ENCODE results near the gene DUSP7. TPM values are rescaled to one million over a fixed set of nuclear protein-coding genes. Genes with fewer than 3 reads are reported as not detected.

The DUSP7 gene
- total RNA-seq, 4 donors from 2014 or later, result 14.0 to 39.7 (median 26.3) TPM

DNA sequence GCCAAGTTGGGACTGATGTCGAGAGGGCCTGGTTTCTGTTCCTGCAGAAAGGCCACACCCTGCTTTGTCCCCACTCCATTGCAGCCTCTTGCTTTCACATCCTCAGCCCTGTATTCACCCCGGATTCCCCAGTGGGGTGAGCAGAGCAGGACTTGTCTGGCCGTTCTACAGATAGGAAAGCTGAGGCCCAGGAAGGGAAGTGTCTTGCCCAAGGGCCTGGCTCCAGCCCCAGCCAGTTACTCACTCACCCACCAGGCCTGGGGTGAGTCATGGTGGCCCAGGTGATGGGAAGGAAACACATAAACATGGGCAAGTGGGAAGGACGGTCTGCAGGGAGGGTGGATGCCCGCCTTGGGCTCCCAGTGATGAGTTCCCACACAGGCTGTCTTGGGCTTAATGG, 6.1 kb upstream of the DUSP7 start:
- DNase-seq (peak in 1 of 2 donors; percentile 61), ATAC-seq (peak; percentile 23 to 38)
- Histone ChIP-seq H3K9me3 (no peaks in the 10 kb centered on the region), H3K4me1 (peaks cover 4 to 9% of the 10 kb centered on the region in 2 donors), H3K27me3 (no peaks in the 10 kb centered on the region), H3K36me3 (no peaks in the 10 kb centered on the region), H3K4me3 (no peak overlapping the region), H3K27ac (no peak overlapping the region)
- intact Hi-C loops (cut with DNase I; ENCODE audit: low total_unique reads) (no loop called here), in situ Hi-C loops (cut with MboI; ENCODE audit: low sequenced_read_pairs in 4 of 4) (no loop called here)
- TF ChIP-seq, protein P1, sequence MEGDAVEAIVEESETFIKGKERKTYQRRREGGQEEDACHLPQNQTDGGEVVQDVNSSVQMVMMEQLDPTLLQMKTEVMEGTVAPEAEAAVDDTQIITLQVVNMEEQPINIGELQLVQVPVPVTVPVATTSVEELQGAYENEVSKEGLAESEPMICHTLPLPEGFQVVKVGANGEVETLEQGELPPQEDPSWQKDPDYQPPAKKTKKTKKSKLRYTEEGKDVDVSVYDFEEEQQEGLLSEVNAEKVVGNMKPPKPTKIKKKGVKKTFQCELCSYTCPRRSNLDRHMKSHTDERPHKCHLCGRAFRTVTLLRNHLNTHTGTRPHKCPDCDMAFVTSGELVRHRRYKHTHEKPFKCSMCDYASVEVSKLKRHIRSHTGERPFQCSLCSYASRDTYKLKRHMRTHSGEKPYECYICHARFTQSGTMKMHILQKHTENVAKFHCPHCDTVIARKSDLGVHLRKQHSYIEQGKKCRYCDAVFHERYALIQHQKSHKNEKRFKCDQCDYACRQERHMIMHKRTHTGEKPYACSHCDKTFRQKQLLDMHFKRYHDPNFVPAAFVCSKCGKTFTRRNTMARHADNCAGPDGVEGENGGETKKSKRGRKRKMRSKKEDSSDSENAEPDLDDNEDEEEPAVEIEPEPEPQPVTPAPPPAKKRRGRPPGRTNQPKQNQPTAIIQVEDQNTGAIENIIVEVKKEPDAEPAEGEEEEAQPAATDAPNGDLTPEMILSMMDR (IDR thresholded peaks at IDR 0.05 in 4 of 5, conservative IDR thresholded peaks at IDR 0.05 in 1 of 5), result no peak
- TF ChIP-seq POLR2A (IDR thresholded peaks at IDR 0.05), result no peak

DNA sequence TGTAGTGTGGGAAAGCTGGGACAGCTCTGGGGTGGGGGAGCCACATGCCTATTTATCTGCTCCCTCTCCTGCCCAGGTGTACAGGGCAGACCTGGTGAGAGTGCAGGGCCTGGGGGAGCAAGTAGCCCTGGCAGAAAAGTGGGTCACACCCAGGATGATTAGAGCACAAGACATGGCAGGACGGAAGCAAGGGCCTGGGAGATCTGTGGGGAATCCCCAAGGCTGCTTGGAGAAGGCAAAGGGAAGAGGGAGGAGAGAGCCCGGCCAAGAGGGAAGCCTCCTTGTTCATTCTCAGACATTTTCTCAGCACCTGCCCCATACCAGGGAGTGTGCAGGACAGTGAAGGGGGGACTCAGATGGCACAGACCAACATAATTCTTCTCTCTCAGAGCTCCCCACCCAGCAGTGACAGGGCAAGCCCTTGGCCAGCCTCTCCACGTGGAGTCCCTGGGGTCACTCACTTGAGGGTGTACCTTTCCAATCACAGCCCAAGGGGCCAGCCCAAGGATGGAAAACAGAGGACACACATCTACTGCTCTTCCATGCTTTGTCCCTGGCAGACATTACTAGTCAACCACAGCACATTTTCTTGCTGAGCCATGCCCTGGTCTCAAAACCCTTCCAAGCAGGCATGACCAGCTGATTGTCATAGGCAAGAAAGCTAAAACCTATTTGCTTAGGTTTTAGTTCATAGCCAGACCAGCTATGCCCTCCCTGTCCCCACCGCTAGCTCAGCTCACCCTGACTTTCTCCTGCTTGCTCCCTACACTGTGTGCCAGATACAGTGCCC, 4.9 kb upstream of the DUSP7 start:
- H3K27ac ChIP-seq, result no peak overlapping the region
- H3K4me3 ChIP-seq, result no peak overlapping the region
- H3K4me1 ChIP-seq, result peaks cover 4 to 10% of the 10 kb centered on the region in 2 donors
- DNase-seq (no peak), ATAC-seq (no peak)
- TF ChIP-seq, protein P1 (IDR thresholded peaks at IDR 0.05 in 4 of 5, conservative IDR thresholded peaks at IDR 0.05 in 1 of 5), result no peak
- TF ChIP-seq POLR2A (IDR thresholded peaks at IDR 0.05), result no peak
- no peaks in the 10 kb centered on the region for H3K36me3 ChIP-seq
- in situ Hi-C loops (cut with MboI; ENCODE audit: low sequenced_read_pairs in 4 of 4), result no loop called here
- intact Hi-C loops (cut with DNase I; ENCODE audit: low total_unique reads), result no loop called here
- no peaks in the 10 kb centered on the region for H3K27me3 ChIP-seq
- no peaks in the 10 kb centered on the region for H3K9me3 ChIP-seq

DNA sequence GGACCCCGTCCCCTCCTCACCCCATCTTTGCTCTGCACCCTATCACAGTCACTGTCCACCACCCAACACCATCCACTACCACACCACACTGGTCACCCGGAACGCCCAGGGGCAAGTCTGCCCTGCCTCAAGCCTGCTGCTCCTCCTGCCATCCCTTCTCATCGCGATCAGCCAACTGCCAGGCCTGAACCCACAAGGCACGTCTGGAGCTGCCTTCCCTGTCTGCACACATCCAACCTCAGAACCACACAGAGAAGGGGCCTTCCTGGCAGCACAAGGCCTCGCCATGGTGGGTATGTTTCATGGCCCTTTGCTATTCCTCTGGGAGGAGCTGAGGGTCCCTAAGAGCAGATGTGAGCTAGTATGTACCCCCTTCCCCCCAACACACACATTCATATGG, 3.4 kb upstream of the DUSP7 start:
- no peak overlapping the region for H3K4me3 ChIP-seq
- DNase-seq (no peak), ATAC-seq (no peak)
- intact Hi-C loops (cut with DNase I; ENCODE audit: low total_unique reads), result loop anchor here (10.0 kb wide), 1 partner anchor 215 kb away; the partner anchor contains the start of gene WDR82
- H3K9me3 ChIP-seq, result no peaks in the 10 kb centered on the region
- H3K27ac ChIP-seq, result no peak overlapping the region
- H3K36me3 ChIP-seq, result no peaks in the 10 kb centered on the region
- peaks cover 4 to 10% of the 10 kb centered on the region in 2 donors for H3K4me1 ChIP-seq
- TF ChIP-seq POLR2A (IDR thresholded peaks at IDR 0.05), result no peak
- TF ChIP-seq, protein P1 (IDR thresholded peaks at IDR 0.05 in 4 of 5, conservative IDR thresholded peaks at IDR 0.05 in 1 of 5), result no peak
- in situ Hi-C loops (cut with MboI; ENCODE audit: low sequenced_read_pairs in 4 of 4), result loop anchor here (5.0 to 10.0 kb wide), 3 partner anchors 55 to 85 kb away; no protein-coding TSS in a partner anchor
- H3K27me3 ChIP-seq, result no peaks in the 10 kb centered on the region

DNA sequence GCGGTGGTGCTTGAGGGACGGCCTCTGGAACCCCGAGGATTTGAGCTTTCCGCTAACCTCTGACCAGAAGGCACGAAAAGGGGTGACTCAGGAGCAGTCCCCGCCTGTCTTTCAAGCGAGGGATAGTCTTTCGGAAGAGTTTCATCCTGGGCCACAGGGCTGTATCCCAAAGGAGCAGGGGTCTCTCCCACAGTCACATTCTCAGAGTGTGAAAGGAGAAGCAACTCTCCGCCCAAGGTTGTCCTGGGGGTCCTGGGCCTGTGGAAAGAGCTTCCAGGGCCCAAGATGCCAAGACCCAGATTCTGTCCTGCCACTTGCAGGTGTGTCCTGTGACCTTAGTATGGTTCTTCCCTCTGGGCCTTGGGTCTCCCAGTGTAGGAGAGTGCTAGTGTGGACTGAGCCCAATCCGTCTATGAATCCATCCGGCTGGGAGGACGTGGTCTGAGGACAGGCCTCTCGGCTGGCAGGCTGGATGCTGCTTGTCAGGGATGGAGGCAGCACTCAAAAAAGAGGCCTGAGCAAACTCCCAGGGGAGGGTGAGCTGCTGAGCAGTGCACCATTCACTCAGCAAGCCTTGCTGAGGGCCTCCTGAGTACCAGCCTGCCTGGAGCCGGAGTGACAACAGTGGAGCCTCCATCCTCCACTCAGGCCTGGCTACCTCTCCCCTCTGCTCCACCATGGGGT, 1.6 kb upstream of the DUSP7 start:
- in situ Hi-C loops (cut with MboI; ENCODE audit: low sequenced_read_pairs in 4 of 4), result loop anchor here (5.0 to 10.0 kb wide), 3 partner anchors 53 to 87 kb away; no protein-coding TSS in a partner anchor
- intact Hi-C loops (cut with DNase I; ENCODE audit: low total_unique reads), result loop anchor here (1.0 to 10.0 kb wide), 5 partner anchors 12 to 217 kb away; partner anchors contain the start of gene WDR82
- no peaks in the 10 kb centered on the region for H3K9me3 ChIP-seq
- H3K4me3 ChIP-seq, result peak overlapping the region; percentile 40 to 77 (median 58)
- peaks cover 0 to 9% of the 10 kb centered on the region in 2 donors for H3K36me3 ChIP-seq
- no peaks in the 10 kb centered on the region for H3K27me3 ChIP-seq
- H3K27ac ChIP-seq, result peak overlapping the region; percentile 76 to 95 (median 88)
- TF ChIP-seq, protein P1 (IDR thresholded peaks at IDR 0.05 in 4 of 5, conservative IDR thresholded peaks at IDR 0.05 in 1 of 5), result peak in 1 of 5 experiments; percentile 3
- no peak for TF ChIP-seq POLR2A (IDR thresholded peaks at IDR 0.05)
- DNase-seq, result no peak
- ATAC-seq, result no peak
- peaks cover 23 to 28% of the 10 kb centered on the region in 2 donors for H3K4me1 ChIP-seq
